B cell (primary cell): ENCODE results near the gene CHD5. TPM values are rescaled to one million over a fixed set of nuclear protein-coding genes. Genes with fewer than 3 reads are reported as not detected.

ENCODE experiments used
- ATAC-seq: fragments of 200-7000 bp; cut with Tn5 transposase; one replicate; pipeline ENCODE4 v1.10.0; 2021; ENCODE audit warnings: low read depth, mild to moderate bottlenecking, moderate number of reproducible peaks, moderate library complexity
- CTCF ChIA-PET: fragments of 350-600 bp; sonication (Branson Sonifier 250); formaldehyde crosslinking; loops from one replicate; lab custom pipeline; 2021; ENCODE audit warnings: antibody characterized with exemption, inconsistent platforms; lab: Charles Lee
- POLR2A ChIA-PET: fragments of 350-600 bp; sonication (Branson Sonifier 250); formaldehyde crosslinking; loops from one replicate; lab custom pipeline; 2021; ENCODE audit warnings: antibody characterized with exemption; lab: Charles Lee
- DNase-seq: peaks from one replicate; pipeline ENCODE4 v3.0.0; 2013
- H2AFZ ChIP-seq: 2 replicates; pipeline ENCODE4 v1.6.1; 2012; ENCODE audit warnings: mild to moderate bottlenecking, low read depth, low read length; ENCODE audit not compliant: insufficient read depth, poor library complexity, severe bottlenecking
- H3K27ac ChIP-seq, 2 donors: 1 replicate in 1 of 2; 2 replicates in 1 of 2; pipeline ENCODE4 v1.5.1; 2012 to 2013; ENCODE audit warnings: low read length in 2 of 2, mild to moderate bottlenecking in 2 of 2, moderate library complexity in 1 of 2
- H3K27me3 ChIP-seq, 4 experiments: fragments of 200-600 bp in 1 of 4; sonication (generic) in 1 of 4; replicated peaks in 1 of 4; 1 replicate in 2 of 4; 2 replicates in 2 of 4; pipeline versions ENCODE4 v1.6.1 to v1.7.0; 2013 to 2016; ENCODE audit warnings: low read length in 3 of 4, mild to moderate bottlenecking in 2 of 4, mixed read lengths in 1 of 4, moderate library complexity in 1 of 4; ENCODE audit not compliant: insufficient read depth in 4 of 4, control insufficient read depth in 3 of 4; ENCODE audit errors: control extremely low read depth in 1 of 4
- H3K36me3 ChIP-seq, 2 experiments: replicated peaks in 1 of 2; 1 replicate in 1 of 2; 2 replicates in 1 of 2; pipeline versions ENCODE4 v1.6.1 to v1.7.1; 2013; ENCODE audit warnings: low read length in 1 of 2; ENCODE audit not compliant: insufficient read depth in 2 of 2, control insufficient read depth in 1 of 2; ENCODE audit errors: control extremely low read depth in 1 of 2, extremely low read depth in 1 of 2
- H3K4me1 ChIP-seq, 2 donors: fragments of 200-600 bp in 1 of 2; sonication (generic) in 1 of 2; 1 replicate in 1 of 2; 2 replicates in 1 of 2; pipeline versions ENCODE4 v1.5.1 to v1.6.1; 2013 to 2017; ENCODE audit warnings: low read length in 2 of 2; ENCODE audit not compliant: control insufficient read depth in 2 of 2, insufficient read depth in 2 of 2
- H3K4me2 ChIP-seq: replicated peaks from 2 replicates; pipeline ENCODE3; 2012; ENCODE audit warnings: mild to moderate bottlenecking, low read depth, low read length; ENCODE audit not compliant: poor library complexity, severe bottlenecking
- H3K4me3 ChIP-seq, 5 experiments: fragments of 200-600 bp in 1 of 5; sonication (generic) in 1 of 5; 1 replicate in 3 of 5; 2 replicates in 2 of 5; pipeline versions ENCODE4 v1.5.1 to v1.7.0; 2011 to 2016; ENCODE audit warnings: low read length in 4 of 5, mild to moderate bottlenecking in 4 of 5, low read depth in 2 of 5, control low read depth in 1 of 5, moderate library complexity in 1 of 5; ENCODE audit not compliant: insufficient read depth in 1 of 5; ENCODE audit errors: control extremely low read depth in 1 of 5, extremely low read depth in 1 of 5
- H3K79me2 ChIP-seq: fragments of 200-600 bp; sonication (generic); one replicate; pipeline ENCODE4 v1.6.0; 2016; ENCODE audit warnings: low read length; ENCODE audit not compliant: control insufficient read depth, insufficient read depth
- H3K9ac ChIP-seq: fragments of 200-600 bp; sonication (generic); 2 replicates; pipeline ENCODE4 v1.6.1; 2017; ENCODE audit warnings: mild to moderate bottlenecking, low read length, moderate library complexity
- H3K9me3 ChIP-seq, 3 donors: one replicate each; pipeline versions ENCODE4 v1.6.1 to v1.7.1; 2013; ENCODE audit warnings: low read length in 2 of 3; ENCODE audit not compliant: control insufficient read depth in 2 of 3, insufficient read depth in 1 of 3; ENCODE audit errors: control extremely low read depth in 1 of 3
- H4K20me1 ChIP-seq: 2 replicates; pipeline ENCODE4 v1.6.0; 2012; ENCODE audit warnings: mild to moderate bottlenecking, low read length; ENCODE audit not compliant: insufficient read depth, control insufficient read depth, poor library complexity, severe bottlenecking
- H3K27ac Mint-ChIP-seq: one replicate; pipeline ENCODE4 v1.8.0; 2021; ENCODE audit warnings: mixed read lengths
- H3K27me3 Mint-ChIP-seq: one replicate; pipeline ENCODE4 v1.8.0; 2021; ENCODE audit warnings: mixed read lengths
- H3K4me1 Mint-ChIP-seq: one replicate; pipeline ENCODE4 v1.8.0; 2021; ENCODE audit warnings: mixed read lengths
- H3K4me3 Mint-ChIP-seq: one replicate; pipeline ENCODE4 v1.8.0; 2021; ENCODE audit warnings: mixed read lengths
- H3K9me3 Mint-ChIP-seq: one replicate; pipeline ENCODE4 v1.8.0; 2022; ENCODE audit warnings: mixed read lengths; ENCODE audit not compliant: insufficient read depth
- CTCF ChIP-seq: fragments of 200-600 bp; IDR thresholded peaks from one replicate; pipeline ENCODE4 v1.8.0; 2022; ENCODE audit warnings: antibody characterized with exemption, mild to moderate bottlenecking
- EZH2 ChIP-seq: IDR thresholded peaks from 2 replicates; pipeline ENCODE4 v1.6.1; 2012; ENCODE audit warnings: borderline replicate concordance, low read depth, mild to moderate bottlenecking, moderate library complexity, low read length; ENCODE audit not compliant: insufficient read depth, poor library complexity, severe bottlenecking
- WGBS: methylation state at CpG from one replicate; pipeline ENCODE4 v1.1.5; 2013; ENCODE audit warnings: missing lambda C conversion rate; ENCODE audit not compliant: insufficient coverage; 5-methylcytosine and 5-hydroxymethylcytosine counted together
- intact Hi-C: fragments of 100-400 bp; cut with micrococcal nuclease; formaldehyde crosslinking; loops from one replicate; pipeline ENCODE4 v1.10.0; 2022
- polyA plus RNA-seq: library from polyadenylated mRNA; depleted of rRNA; stranded (reverse); fragments of >200 nt; gene quantifications from 2 replicates; pipeline ENCODE4 v1.2.3, GENCODE V29; 2012
- total RNA-seq, 2 donors: library from RNA; stranded (reverse); fragments of 120-200 nt in 1 of 2; gene quantifications; 1 replicate in 1 of 2; 2 replicates in 1 of 2; pipeline versions ENCODE4 v1.2.3 to v1.2.4, GENCODE V29; 2013 to 2022

CHD5 gene
- total and polyA plus RNA-seq, 2 donors (not counting 1 experiment from before 2014, with no cell fraction given) = 0.18 to 0.20 TPM

GRCh38 chr1:6097117-6097595 lies 83.0 kb downstream of the CHD5 start:
- Mint-ChIP-seq H3K4me1 (no peaks in the 10 kb centered on the region), H3K27me3 (no peaks in the 10 kb centered on the region), H3K4me3 (no peak overlapping the region), H3K9me3 (no peaks in the 10 kb centered on the region), H3K27ac (no peak overlapping the region)
- CTCF ChIA-PET = no interaction called here
- TF ChIP-seq CTCF (no peak), EZH2 (no peak)
- intact Hi-C loops = no loop called here
- ATAC-seq (no peak), DNase-seq (no peak)
- peaks cover 2 to 27% of the 10 kb centered on the region in 2 experiments for H3K36me3 ChIP-seq
- 97% methylated on average over 13 of the region's 15 CpGs for WGBS
- no peak overlapping the region for H3K27ac ChIP-seq
- H3K4me1 ChIP-seq = no peaks in the 10 kb centered on the region
- H3K4me2 ChIP-seq = no peak overlapping the region
- H3K9ac ChIP-seq = no peak overlapping the region
- H3K27me3 ChIP-seq = peaks cover 0 to under 1% (median 0%) of the 10 kb centered on the region in 4 experiments
- POLR2A ChIA-PET = no interaction called here
- no peaks in the 10 kb centered on the region for H3K9me3 ChIP-seq
- no peak overlapping the region for H2AFZ ChIP-seq
- no peaks in the 10 kb centered on the region for H4K20me1 ChIP-seq
- no peak overlapping the region for H3K4me3 ChIP-seq
- H3K79me2 ChIP-seq = no peaks in the 10 kb centered on the region

- Histone ChIP-seq H3K36me3 (peaks cover 2 to 31% of the 10 kb centered on the region in 2 experiments), H3K4me3 (no peak overlapping the region), H3K4me1 (no peaks in the 10 kb centered on the region), H3K9ac (no peak overlapping the region), H4K20me1 (no peaks in the 10 kb centered on the region), H3K4me2 (no peak overlapping the region), H3K27me3 (no peaks in the 10 kb centered on the region), H3K79me2 (no peaks in the 10 kb centered on the region), H3K9me3 (no peaks in the 10 kb centered on the region), H3K27ac (no peak overlapping the region), H2AFZ (no peak overlapping the region)
- no peaks in the 10 kb centered on the region for H3K27me3 Mint-ChIP-seq
- ATAC-seq = no peak
- H3K27ac Mint-ChIP-seq = no peak overlapping the region
- H3K9me3 Mint-ChIP-seq = no peaks in the 10 kb centered on the region
- intact Hi-C loops = no loop called here
- WGBS = 99% methylated on average over 19 of the region's 23 CpGs
- ChIA-PET CTCF (no interaction called here), POLR2A (no interaction called here)
- DNase-seq = no peak
- TF ChIP-seq EZH2 (no peak), CTCF (no peak)
- no peaks in the 10 kb centered on the region for H3K4me1 Mint-ChIP-seq
- H3K4me3 Mint-ChIP-seq = no peak overlapping the region
Measured at GRCh38 chr1:6096243-6097116, 83.6 kb downstream of the CHD5 start.
